SK-N-MC (cell line): Measurements from ENCODE around the gene RLBP1.

Experiments used
- DNase-seq: peaks from one replicate; pipeline ENCODE4 v3.0.0-alpha.2; 2011; ENCODE audit warnings: low read depth, low spot score
- H3K27ac ChIP-seq: fragments of 200-600 bp; sonication (generic); 2 replicates; pipeline ENCODE4 v1.5.1; 2016; ENCODE audit warnings: mixed run types
- H3K36me3 ChIP-seq: fragments of 200-600 bp; sonication (generic); 2 replicates; pipeline ENCODE4 v1.6.1; 2017; ENCODE audit warnings: antibody characterized with exemption, low read length, mixed read lengths; ENCODE audit not compliant: insufficient read depth
- H3K4me3 ChIP-seq: fragments of 200-600 bp; sonication (generic); 2 replicates; pipeline ENCODE4 v1.5.1; 2016
- H3K9ac ChIP-seq: fragments of 200-600 bp; sonication (generic); 2 replicates; pipeline ENCODE4 v1.8.0; 2017; ENCODE audit warnings: mixed run types, mixed read lengths; ENCODE audit not compliant: insufficient read length
- H3K9me3 ChIP-seq: fragments of 200-600 bp; sonication (generic); 2 replicates; pipeline ENCODE4 v1.6.1; 2017; ENCODE audit warnings: low read depth, mild to moderate bottlenecking, antibody characterized with exemption, low read length, moderate library complexity, mixed read lengths
- EZH2 ChIP-seq: fragments of 200-600 bp; sonication (generic); IDR thresholded peaks from one replicate; pipeline ENCODE4 v1.6.1; 2017; ENCODE audit warnings: antibody characterized with exemption
- FOXP2 ChIP-seq: optimal IDR thresholded peaks from 2 replicates; pipeline ENCODE3; 2011; ENCODE audit warnings: mild to moderate bottlenecking, moderate library complexity; ENCODE audit not compliant: insufficient read depth; ENCODE audit errors: extremely low read length, control extremely low read depth
- POLR2AphosphoS5 ChIP-seq: IDR thresholded peaks from 2 replicates; pipeline ENCODE4 v1.6.1; 2012; ENCODE audit warnings: mild to moderate bottlenecking, low read depth, low read length, borderline replicate concordance

Gene RLBP1

DNA sequence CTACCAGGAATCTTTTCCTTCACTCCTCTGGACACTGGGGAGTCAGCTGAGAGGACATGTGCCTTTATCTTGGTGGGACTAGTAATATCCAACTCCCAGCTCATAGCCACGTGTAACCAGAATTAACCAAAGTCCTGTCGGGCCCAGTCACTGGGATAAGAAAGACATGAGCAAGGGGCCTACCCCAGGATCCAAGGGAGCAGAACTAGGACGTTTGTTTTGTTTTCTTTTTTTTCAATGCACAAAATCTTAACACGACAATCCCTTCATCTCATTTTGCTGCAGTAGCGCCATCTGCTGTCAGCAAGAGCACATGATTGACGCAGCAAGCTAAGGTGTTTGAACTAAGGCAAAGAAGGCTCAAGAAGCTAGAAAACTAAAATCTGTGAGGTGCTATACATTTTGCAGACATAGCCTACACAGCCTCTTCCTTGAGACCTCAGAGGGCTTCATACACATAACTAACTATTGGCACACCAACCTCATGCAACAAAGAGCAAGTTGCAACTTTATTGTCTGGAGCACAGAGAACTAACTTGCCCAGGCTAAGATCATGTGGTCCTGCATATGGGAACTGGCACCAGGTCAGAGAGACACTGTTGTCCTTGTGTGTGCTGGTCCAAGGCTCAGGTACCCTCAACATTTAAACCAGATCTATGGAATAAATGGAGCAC is 43.6 kb downstream of the RLBP1 start:
- H3K36me3 ChIP-seq: no peaks in the 10 kb centered on the region
- no peak overlapping the region for H3K4me3 ChIP-seq
- no peaks in the 10 kb centered on the region for H3K9me3 ChIP-seq
- TF ChIP-seq POLR2AphosphoS5 (no peak), FOXP2 (no peak), EZH2 (no peak)
- no peak overlapping the region for H3K27ac ChIP-seq
- DNase-seq: peak; percentile 35
- no peak overlapping the region for H3K9ac ChIP-seq

DNA sequence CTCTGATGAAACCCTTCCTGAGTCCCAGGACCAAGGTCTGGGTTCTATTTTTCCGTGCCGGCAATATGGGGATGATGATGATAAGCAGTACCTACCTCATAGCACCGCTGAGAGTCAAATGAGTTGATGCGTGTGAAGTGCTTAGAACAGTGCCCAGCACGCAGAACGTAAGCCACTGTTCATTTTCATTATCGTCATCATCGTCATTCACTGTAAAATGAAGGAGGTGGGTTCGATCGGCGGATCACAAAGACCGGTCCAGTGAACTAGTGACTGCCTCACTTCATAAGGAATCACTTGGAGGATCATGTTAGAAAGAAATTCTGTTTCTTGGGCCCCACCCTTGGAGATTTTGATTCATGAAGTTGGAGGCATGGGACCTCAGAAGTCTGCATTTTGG is 44.3 kb downstream of the RLBP1 start:
- H3K36me3 ChIP-seq: no peaks in the 10 kb centered on the region
- no peak overlapping the region for H3K27ac ChIP-seq
- no peak overlapping the region for H3K9ac ChIP-seq
- TF ChIP-seq POLR2AphosphoS5 (no peak), EZH2 (no peak), FOXP2 (no peak)
- DNase-seq: no peak
- no peaks in the 10 kb centered on the region for H3K9me3 ChIP-seq
- no peak overlapping the region for H3K4me3 ChIP-seq

DNA sequence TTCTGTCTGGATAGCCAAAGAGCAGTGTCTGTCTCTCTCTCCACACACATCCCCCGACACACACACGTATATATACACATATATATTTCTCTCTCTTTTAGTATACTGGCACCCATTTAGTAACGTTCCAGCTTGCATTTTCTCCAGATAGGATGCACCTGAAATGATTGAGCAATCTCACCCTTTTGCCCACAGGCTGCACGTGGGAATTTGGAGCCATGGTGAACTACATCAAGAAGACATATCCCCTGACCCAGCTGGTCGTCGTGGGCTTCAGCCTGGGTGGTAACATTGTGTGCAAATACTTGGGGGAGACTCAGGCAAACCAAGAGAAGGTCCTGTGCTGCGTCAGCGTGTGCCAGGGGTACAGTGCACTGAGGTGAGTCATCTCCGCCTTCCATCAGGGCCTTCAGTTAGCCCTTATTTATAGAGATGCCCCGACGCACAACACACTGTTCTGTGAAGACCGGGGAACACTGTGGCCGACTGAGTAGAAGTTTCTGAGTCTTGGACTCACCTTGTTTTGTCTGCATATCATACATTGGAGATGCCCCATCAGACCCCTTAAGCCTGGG is 45.7 kb downstream of the RLBP1 start:
- no peak for DNase-seq
- H3K36me3 ChIP-seq: no peaks in the 10 kb centered on the region
- no peak overlapping the region for H3K9ac ChIP-seq
- no peak overlapping the region for H3K27ac ChIP-seq
- TF ChIP-seq FOXP2 (no peak), EZH2 (no peak), POLR2AphosphoS5 (no peak)
- no peaks in the 10 kb centered on the region for H3K9me3 ChIP-seq
- no peak overlapping the region for H3K4me3 ChIP-seq

DNA sequence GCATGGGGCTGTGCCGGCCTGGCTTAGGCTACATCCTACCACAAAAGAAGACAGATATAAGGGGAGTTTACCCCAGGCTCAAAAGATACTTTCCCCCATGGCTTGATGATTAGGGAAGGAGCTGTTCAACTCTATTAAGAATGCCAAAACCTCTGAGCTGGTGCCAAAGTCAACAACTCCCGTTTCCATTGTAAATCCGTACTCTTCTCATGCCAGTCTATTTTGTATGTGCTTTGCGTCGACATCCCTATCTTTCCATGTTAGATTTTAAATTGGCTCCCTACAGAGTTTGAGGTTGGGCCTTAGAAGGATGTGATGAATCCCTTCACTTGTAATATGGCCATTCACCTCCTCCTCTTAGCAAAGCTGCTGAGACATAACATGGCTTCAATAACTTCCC is 46.9 kb downstream of the RLBP1 start:
- H3K4me3 ChIP-seq: no peak overlapping the region
- TF ChIP-seq EZH2: no peak
- no peak for TF ChIP-seq FOXP2
- no peak for TF ChIP-seq POLR2AphosphoS5
- H3K9me3 ChIP-seq: no peaks in the 10 kb centered on the region
- no peak overlapping the region for H3K9ac ChIP-seq
- no peak for DNase-seq
- H3K36me3 ChIP-seq: no peaks in the 10 kb centered on the region
- no peak overlapping the region for H3K27ac ChIP-seq

GRCh38 chr15:89172921-89173320 is 48.5 kb downstream of the RLBP1 start:
- Histone ChIP-seq H3K27ac (no peak overlapping the region), H3K36me3 (no peaks in the 10 kb centered on the region), H3K4me3 (no peak overlapping the region), H3K9ac (no peak overlapping the region), H3K9me3 (no peaks in the 10 kb centered on the region)
- TF ChIP-seq FOXP2 (no peak), POLR2AphosphoS5 (no peak), EZH2 (no peak)
- no peak for DNase-seq

- Histone ChIP-seq H3K27ac (no peak overlapping the region), H3K36me3 (no peaks in the 10 kb centered on the region), H3K9me3 (no peaks in the 10 kb centered on the region), H3K9ac (no peak overlapping the region), H3K4me3 (no peak overlapping the region)
- no peak for DNase-seq
- TF ChIP-seq EZH2 (no peak), POLR2AphosphoS5 (no peak), FOXP2 (no peak)
Observed at GRCh38 chr15:89171136-89172072, 50.0 kb downstream of the RLBP1 start.

- no peak for DNase-seq
- TF ChIP-seq EZH2: no peak
- no peak for TF ChIP-seq POLR2AphosphoS5
- TF ChIP-seq FOXP2: no peak
- no peak overlapping the region for H3K27ac ChIP-seq
- H3K36me3 ChIP-seq: no peaks in the 10 kb centered on the region
- no peak overlapping the region for H3K9ac ChIP-seq
- H3K4me3 ChIP-seq: no peak overlapping the region
- no peaks in the 10 kb centered on the region for H3K9me3 ChIP-seq
Observed at GRCh38 chr15:89170364-89170763, 51.0 kb downstream of the RLBP1 start.

GRCh38 chr15:89168316-89168833 is 53.0 kb downstream of the RLBP1 start:
- Histone ChIP-seq H3K4me3 (no peak overlapping the region), H3K27ac (no peak overlapping the region), H3K9me3 (no peaks in the 10 kb centered on the region), H3K9ac (no peak overlapping the region), H3K36me3 (no peaks in the 10 kb centered on the region)
- TF ChIP-seq FOXP2 (no peak), POLR2AphosphoS5 (no peak), EZH2 (no peak)
- DNase-seq: no peak
